ENCODE data around the gene RAB40C.

DNA sequence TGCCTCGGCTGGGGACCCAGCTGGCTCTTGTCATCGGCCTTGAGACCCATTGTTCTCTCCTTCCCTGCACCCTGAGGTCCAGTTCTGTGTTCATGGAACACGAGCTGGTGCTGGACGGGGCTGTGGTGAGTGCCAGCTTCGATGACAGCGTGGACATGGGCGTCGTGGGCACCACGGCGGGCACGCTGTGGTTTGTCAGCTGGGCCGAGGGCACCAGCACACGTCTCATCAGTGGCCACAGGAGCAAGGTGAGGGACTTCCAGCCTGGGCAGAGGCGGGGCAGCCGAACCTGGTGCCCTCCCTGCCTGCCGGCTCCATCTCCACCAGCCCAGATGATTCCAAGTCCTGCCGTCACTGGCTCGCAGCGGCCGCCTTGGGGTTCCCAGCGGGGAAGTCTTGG, 72.7 kb downstream of the RAB40C start:
- TF ChIP-seq EGR1 (IDR thresholded peaks at IDR 0.05; ENCODE audit: low read depth in 2 of 2), result no peak
- TF ChIP-seq CTCF (IDR thresholded peaks at IDR 0.05; ENCODE audit: low read depth, low read length, missing input control), result no peak
- TF ChIP-seq TAF1 (conservative IDR thresholded peaks at IDR 0.05), result no peak
- no peak for TF ChIP-seq REST (IDR thresholded peaks at IDR 0.05)
- TF ChIP-seq RAD21 (IDR thresholded peaks at IDR 0.05), result no peak
- TF ChIP-seq YY1 (IDR thresholded peaks at IDR 0.05), result no peak
- no peak for TF ChIP-seq HNF4A (conservative IDR thresholded peaks at IDR 0.05)
- TF ChIP-seq FOXA2 (IDR thresholded peaks at IDR 0.05), result no peak
- TF ChIP-seq, protein P1, sequence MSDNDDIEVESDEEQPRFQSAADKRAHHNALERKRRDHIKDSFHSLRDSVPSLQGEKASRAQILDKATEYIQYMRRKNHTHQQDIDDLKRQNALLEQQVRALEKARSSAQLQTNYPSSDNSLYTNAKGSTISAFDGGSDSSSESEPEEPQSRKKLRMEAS (IDR thresholded peaks at IDR 0.05), result no peak

Data from liver (tissue), 3 donors.